Dendritic cell treated with granulocyte-macrophage colony-stimulating factor and Interleukin-4, amounts not matched to agents 40 ng/mL and 50 ng/mL, for 4 days (primary cell): ENCODE results near the gene IP6K3.

Experiments
- H3K27ac Mint-ChIP-seq: one replicate; pipeline ENCODE4 v1.8.0; 2022; ENCODE audit warnings: mild to moderate bottlenecking, mixed read lengths
- H3K27me3 Mint-ChIP-seq: one replicate; pipeline ENCODE4 v1.8.0; 2022; ENCODE audit warnings: mild to moderate bottlenecking, mixed read lengths
- H3K36me3 Mint-ChIP-seq: one replicate; pipeline ENCODE4 v1.8.0; 2022; ENCODE audit warnings: low read depth, mixed read lengths
- H3K4me1 Mint-ChIP-seq: one replicate; pipeline ENCODE4 v1.8.0; 2022; ENCODE audit warnings: low read depth, mixed read lengths
- H3K4me3 Mint-ChIP-seq: one replicate; pipeline ENCODE4 v1.8.0; 2022; ENCODE audit warnings: mild to moderate bottlenecking, moderate library complexity, mixed read lengths
- H3K9me3 Mint-ChIP-seq: one replicate; pipeline ENCODE4 v1.8.0; 2022; ENCODE audit warnings: mixed read lengths
- intact Hi-C: fragments of 100-400 bp; cut with micrococcal nuclease; formaldehyde crosslinking; loops from one replicate; pipeline ENCODE4 v1.15.0; 2022

Gene IP6K3

DNA sequence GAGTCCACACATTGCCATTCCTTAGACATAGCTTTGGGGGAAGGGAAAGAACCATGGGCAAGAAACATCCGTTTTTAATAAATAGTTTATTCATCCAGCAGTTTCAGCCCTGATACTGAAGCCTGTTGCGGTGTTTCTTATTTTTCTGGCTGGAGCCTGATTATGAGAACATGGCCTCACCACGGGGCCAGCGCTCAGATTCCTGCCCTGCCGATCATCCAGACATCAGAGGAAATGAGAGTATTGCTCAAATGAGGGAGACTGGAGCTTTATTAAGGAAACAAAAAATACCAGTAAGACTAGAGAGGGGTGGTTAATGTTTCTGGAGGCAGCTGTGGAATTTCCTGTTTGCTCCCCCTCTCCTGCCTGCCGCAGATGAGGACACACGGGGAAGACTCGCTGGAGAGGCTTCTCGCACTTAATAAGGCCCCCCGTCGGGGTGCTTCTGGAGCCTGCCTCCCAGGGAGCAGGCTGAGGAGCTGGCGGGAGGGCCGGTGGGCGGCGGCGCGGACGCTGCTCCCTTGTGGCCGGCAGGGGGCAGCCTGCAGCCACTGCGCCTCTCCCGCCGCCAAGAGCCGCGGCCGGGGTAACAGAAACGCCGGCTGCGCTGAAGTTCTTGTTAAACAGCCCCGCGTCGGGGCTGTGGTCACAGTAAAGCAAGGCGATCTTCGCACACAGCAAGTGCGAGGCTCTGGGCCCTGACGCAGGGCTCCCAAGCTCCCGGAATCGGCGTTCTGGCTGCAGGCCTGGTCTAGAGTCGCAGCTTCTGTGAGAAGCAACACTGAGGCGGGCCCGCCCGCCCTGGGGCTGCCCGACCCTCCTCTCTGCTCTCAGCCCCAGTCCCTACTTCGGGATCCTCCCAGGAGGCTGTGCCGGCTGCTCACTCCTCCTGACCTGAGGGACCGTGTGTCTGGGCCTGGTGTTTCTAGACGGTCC lies 24.7 kb upstream of the IP6K3 start:
- Mint-ChIP-seq H3K4me3 (no peak overlapping the region), H3K4me1 (peaks cover 14% of the 10 kb centered on the region), H3K27ac (no peak overlapping the region), H3K9me3 (no peaks in the 10 kb centered on the region), H3K36me3 (peaks cover 48% of the 10 kb centered on the region), H3K27me3 (peaks cover 21% of the 10 kb centered on the region)
- intact Hi-C loops: no loop called here

DNA sequence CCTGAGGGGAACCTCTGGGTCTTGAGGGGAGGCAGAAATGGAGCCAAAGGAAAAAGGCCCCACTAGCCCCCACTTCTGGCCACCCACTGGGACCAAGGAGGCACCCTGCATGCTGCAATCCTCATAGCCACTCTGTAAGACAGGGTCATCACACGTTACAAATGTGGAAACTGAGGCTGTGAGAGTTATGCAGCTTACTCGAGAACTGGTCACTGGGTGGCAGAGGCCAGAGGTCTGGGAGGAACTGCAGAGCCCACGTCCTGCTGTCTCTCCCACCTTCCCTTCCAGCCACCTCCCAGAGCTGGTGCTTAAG lies 24.1 kb upstream of the IP6K3 start:
- H3K27me3 Mint-ChIP-seq: peaks cover 23% of the 10 kb centered on the region
- no peak overlapping the region for H3K27ac Mint-ChIP-seq
- intact Hi-C loops: no loop called here
- peaks cover 14% of the 10 kb centered on the region for H3K4me1 Mint-ChIP-seq
- peaks cover 42% of the 10 kb centered on the region for H3K36me3 Mint-ChIP-seq
- no peak overlapping the region for H3K4me3 Mint-ChIP-seq
- H3K9me3 Mint-ChIP-seq: no peaks in the 10 kb centered on the region

DNA sequence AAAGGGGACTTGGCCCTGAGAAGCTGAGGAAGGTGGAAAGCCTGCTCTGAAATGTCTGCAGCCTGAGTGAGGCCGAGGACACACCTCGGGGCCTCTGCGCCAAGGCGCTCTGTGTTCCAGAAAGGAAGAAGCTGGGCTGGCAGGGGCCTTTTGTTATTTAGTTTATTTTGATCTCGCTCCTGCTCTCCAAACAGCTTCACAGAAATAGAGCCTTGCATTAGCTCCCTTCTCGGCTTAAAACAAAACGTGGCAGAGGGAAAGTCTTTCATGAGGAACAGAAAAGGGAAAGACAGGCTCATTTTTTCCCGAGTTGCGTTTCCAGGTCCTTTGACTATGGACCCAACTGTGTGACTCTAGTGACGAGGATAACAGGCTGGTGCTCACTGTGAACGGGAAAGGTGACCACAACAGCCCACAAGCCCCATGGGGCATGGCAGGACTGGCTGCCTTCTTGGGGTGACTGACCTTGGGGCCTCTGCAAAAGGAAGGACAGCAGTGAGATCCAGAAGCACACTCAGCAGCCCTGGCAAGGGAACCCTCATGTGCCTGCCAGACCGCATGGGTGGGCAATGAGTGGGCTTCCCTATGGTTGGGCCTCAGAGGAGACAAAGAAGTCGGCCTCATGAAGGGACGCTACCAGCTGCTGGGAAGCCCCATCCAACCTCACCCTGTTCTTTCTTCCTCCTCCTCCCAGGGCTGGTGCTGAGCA lies 23.6 kb upstream of the IP6K3 start:
- peaks cover 14% of the 10 kb centered on the region for H3K4me1 Mint-ChIP-seq
- intact Hi-C loops: no loop called here
- H3K9me3 Mint-ChIP-seq: no peaks in the 10 kb centered on the region
- H3K27me3 Mint-ChIP-seq: peaks cover 23% of the 10 kb centered on the region
- peaks cover 37% of the 10 kb centered on the region for H3K36me3 Mint-ChIP-seq
- H3K27ac Mint-ChIP-seq: no peak overlapping the region
- H3K4me3 Mint-ChIP-seq: no peak overlapping the region

DNA sequence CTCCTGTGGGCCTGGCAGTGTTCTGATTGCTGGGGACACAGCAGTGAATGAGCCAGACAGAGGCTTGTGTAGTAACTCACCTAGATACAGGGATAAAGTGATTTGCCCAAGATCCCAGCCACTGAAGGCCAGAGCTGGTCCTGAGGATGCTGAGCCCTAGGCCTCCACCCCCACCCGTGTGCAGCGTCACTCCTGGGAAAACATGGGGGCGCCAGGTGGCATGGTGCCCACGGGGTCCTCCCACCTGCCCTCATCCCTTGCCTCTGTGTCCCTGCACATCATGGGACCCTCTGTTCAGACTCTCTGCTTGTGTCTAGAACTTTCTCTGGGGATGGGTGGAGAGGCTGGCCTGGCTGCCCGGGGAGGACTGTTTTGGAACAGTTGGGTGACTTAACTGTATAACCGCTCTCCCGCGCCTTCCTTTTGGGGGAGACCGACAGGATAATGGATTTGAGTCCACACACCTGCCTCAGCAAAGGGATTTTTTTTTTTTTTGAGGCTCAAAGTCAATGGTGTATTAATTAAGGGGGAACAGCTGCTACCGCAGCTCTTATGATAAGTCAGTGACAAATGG lies 22.6 kb upstream of the IP6K3 start:
- H3K4me3 Mint-ChIP-seq: no peak overlapping the region
- peaks cover 14% of the 10 kb centered on the region for H3K4me1 Mint-ChIP-seq
- H3K9me3 Mint-ChIP-seq: no peaks in the 10 kb centered on the region
- peaks cover 28% of the 10 kb centered on the region for H3K36me3 Mint-ChIP-seq
- H3K27ac Mint-ChIP-seq: no peak overlapping the region
- peaks cover 23% of the 10 kb centered on the region for H3K27me3 Mint-ChIP-seq
- intact Hi-C loops: loop anchor here (2.0 kb wide), 1 partner anchor 257 kb away; no protein-coding TSS in a partner anchor

DNA sequence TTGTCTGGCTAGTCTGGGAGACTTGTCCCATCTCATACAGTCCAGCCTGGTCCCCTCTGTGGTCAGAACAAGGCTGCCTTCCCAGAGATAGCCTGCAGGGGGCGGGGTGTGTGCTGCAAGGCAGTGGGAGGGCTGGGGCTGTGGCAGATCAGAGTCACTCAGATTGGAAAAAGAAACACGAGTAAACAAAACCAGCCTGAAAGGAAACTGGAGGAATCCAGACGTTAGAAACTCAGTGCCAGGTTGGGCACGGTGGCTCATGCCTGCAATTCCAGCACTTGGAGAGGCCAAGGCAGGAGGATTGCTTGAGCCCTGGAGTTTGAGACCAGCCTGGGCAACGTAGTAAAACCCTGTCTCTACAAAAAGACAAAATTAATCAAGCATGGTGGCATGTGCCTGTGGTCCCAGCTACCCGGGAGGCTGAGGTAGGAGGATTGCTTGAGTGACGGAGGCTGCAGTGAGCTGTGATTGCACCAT lies 22.0 kb upstream of the IP6K3 start:
- H3K4me3 Mint-ChIP-seq: no peak overlapping the region
- intact Hi-C loops: loop anchor here (1.0 to 2.0 kb wide), 2 partner anchors 258 to 386 kb away; no protein-coding TSS in a partner anchor
- peaks cover 23% of the 10 kb centered on the region for H3K27me3 Mint-ChIP-seq
- peaks cover 21% of the 10 kb centered on the region for H3K36me3 Mint-ChIP-seq
- H3K4me1 Mint-ChIP-seq: peaks cover 14% of the 10 kb centered on the region
- H3K27ac Mint-ChIP-seq: no peak overlapping the region
- no peaks in the 10 kb centered on the region for H3K9me3 Mint-ChIP-seq

DNA sequence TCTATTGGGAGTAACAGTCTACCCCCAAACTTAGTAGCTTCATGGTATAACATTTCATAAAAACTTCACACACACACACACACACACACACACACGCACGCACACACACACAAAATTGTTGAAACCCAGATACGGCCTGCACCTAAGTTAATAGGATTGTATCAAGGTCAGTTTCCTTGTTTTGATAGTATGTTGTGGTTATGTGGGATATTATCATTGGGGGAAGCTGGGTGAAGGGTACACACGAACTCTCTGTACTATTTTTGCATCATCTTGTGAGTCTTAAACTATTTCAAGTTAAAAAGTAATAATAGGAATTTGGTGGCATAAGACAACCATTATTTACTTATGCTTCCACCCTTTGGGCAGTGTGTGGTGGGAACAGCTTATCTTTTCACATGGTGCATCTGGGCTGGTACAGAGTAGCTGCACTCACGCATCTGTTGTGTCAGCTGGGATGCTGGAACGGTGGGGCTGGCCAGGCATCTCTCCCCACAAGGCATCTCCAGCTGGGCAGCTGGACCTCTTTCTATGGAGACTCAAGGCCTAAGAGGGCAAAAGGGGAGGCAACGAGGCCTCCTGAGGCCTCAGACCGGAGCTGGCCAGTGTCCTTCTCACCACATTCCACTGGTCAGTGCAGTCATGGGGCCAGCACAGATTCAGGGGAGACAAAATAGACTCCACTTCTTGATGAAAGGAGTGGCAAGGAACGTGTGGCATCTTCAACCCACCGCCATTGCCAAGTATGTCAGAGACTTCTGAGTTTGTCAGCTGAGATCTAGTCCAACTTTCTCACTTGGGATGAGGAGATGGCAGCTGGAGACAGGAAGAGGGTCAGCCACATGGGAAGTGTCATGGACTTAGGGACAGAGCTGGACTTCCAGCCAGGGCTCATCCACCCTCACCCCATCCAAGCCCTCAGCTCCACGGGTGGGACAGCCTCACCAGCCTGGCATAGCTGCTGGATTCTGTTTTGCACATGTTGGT lies 20.5 kb upstream of the IP6K3 start:
- peaks cover 23% of the 10 kb centered on the region for H3K27me3 Mint-ChIP-seq
- H3K4me1 Mint-ChIP-seq: peaks cover 11% of the 10 kb centered on the region
- H3K36me3 Mint-ChIP-seq: peaks cover 6% of the 10 kb centered on the region
- no peaks in the 10 kb centered on the region for H3K9me3 Mint-ChIP-seq
- no peak overlapping the region for H3K4me3 Mint-ChIP-seq
- intact Hi-C loops: no loop called here
- H3K27ac Mint-ChIP-seq: no peak overlapping the region

DNA sequence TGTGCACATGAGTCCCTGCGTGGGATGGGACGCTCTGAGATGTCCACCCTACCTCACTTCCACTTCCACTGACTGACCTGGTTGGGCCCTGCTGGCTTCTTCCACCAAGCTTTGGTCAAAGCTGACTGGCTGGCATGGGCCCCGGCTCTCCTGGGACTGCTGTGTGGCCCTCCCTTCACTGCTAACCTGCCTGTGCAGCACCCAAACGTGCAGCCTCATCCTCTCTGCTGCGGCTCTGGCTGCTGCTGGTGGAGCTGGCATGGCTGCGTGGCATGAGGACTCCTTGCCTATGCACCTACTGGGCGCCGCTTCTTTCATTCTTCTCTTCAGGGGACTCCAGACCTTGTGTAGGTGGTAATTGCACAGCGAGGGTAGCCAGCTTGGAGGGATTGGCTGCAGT lies 18.7 kb upstream of the IP6K3 start:
- intact Hi-C loops: no loop called here
- Mint-ChIP-seq H3K4me1 (no peaks in the 10 kb centered on the region), H3K27me3 (peaks cover 18% of the 10 kb centered on the region), H3K9me3 (no peaks in the 10 kb centered on the region), H3K36me3 (no peaks in the 10 kb centered on the region), H3K27ac (no peak overlapping the region), H3K4me3 (no peak overlapping the region)

DNA sequence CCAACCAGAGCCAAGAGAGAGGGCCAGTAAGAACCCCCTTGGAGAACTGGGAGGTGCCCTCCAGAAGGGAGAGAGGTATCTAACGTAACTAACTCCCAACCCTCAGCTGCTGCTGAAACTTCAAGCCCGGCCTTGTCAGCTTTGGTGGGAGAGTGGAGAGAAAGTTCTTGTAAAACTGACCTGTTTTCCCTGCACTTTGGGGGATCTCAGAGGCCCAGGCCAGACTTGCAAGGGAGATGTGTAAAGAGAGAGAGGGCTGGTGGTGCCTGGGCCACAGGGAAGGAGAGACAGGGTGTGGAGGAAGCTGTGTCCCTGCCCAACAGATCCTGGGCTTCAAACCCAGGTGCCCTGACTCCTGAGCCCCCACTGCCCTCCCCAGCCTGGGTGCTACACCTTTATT lies 17.3 kb upstream of the IP6K3 start:
- no peak overlapping the region for H3K4me3 Mint-ChIP-seq
- H3K27ac Mint-ChIP-seq: no peak overlapping the region
- H3K36me3 Mint-ChIP-seq: no peaks in the 10 kb centered on the region
- H3K27me3 Mint-ChIP-seq: peaks cover 9% of the 10 kb centered on the region
- no peaks in the 10 kb centered on the region for H3K9me3 Mint-ChIP-seq
- intact Hi-C loops: loop anchor here (5.0 kb wide), 1 partner anchor 177 kb away; no protein-coding TSS in a partner anchor
- no peaks in the 10 kb centered on the region for H3K4me1 Mint-ChIP-seq

DNA sequence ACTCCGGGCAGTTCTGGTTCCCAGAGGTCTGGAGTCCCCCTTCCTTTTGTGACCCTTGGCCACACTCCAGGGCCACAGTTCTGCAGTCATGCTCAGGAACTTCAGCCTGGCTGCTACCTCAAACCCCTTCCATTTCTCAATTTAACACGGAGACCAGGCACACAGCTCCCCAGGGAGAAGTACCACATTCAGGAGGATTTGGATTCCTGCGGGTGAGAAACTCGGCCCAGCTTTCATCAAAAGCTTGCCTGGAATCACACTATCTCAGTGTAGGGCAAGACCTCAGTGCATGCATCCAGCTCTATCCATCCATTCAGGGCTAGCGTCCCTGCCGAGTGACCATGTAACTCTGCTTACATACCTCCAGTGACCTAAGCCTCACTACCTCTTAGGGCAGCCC lies 16.8 kb upstream of the IP6K3 start:
- Mint-ChIP-seq H3K9me3 (no peaks in the 10 kb centered on the region), H3K4me1 (no peaks in the 10 kb centered on the region), H3K27ac (no peak overlapping the region), H3K36me3 (no peaks in the 10 kb centered on the region), H3K27me3 (peaks cover 9% of the 10 kb centered on the region), H3K4me3 (no peak overlapping the region)
- intact Hi-C loops: loop anchor here (5.0 kb wide), 1 partner anchor 176 kb away; no protein-coding TSS in a partner anchor

DNA sequence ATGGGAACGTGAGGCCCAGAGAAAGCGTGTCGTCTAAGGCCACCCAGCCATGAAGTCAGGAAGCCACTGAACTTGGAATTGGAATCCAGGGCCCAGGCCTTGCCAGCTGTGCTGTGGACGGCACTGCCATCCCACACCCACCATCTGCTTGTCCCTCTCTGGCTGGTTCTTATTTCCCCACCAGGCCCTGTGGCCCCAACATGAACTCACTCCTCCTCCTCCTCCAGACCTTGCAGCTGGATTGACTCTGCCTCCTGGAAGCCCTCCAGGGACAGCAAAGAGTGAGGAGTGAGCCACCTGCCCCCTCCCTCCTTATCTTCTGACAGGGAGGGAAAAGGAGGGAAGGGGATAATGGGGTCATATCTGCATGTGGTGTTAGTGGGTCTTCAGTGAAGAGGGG lies 16.0 kb upstream of the IP6K3 start:
- intact Hi-C loops: loop anchor here (5.0 kb wide), 1 partner anchor 175 kb away; no protein-coding TSS in a partner anchor
- peaks cover 7% of the 10 kb centered on the region for H3K27me3 Mint-ChIP-seq

DNA sequence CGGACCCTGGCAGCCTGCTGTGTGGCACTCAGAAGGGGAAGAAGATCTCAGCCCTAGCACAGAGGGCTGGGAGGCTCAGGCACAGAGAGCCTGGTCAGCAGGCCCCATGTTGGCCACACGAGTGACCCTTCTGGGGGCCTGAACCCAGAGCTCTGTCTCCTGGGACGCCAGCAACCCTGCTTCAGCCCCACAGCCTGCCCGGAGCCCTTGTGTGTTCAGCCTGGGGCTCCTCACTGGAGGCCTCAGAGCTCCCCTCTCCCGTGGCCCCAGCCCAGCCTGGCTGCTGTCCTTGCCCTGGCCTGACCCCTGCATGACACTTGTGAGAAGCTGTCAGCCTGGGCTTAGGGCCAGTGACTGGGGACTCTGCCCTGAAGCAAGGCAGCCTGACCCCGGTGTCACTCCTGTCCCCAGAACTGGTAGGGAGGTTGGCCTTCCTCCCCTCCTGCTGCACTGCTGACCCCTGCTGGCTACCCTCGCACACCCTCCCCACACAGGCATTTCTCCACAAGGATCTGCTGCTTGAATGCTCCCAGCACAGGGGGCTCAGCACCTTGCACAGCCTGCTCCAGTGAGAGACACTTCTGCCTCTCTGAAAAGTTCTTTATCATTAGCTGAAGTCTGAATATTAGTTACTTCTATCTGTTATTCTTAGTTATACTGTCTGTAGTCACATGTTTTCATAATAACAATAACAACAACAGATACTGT lies 15.4 kb upstream of the IP6K3 start:
- intact Hi-C loops: loop anchor here (5.0 kb wide), 1 partner anchor 175 kb away; no protein-coding TSS in a partner anchor
- no peaks in the 10 kb centered on the region for H3K9me3 Mint-ChIP-seq
- H3K4me3 Mint-ChIP-seq: no peak overlapping the region
- H3K36me3 Mint-ChIP-seq: no peaks in the 10 kb centered on the region
- H3K27ac Mint-ChIP-seq: no peak overlapping the region
- H3K27me3 Mint-ChIP-seq: peaks cover 5% of the 10 kb centered on the region
- H3K4me1 Mint-ChIP-seq: no peaks in the 10 kb centered on the region

More for the DNA sequence above, 16.0 kb upstream of the IP6K3 start:
- H3K4me3 Mint-ChIP-seq: no peak overlapping the region
- H3K36me3 Mint-ChIP-seq: no peaks in the 10 kb centered on the region
- no peaks in the 10 kb centered on the region for H3K4me1 Mint-ChIP-seq
- H3K27ac Mint-ChIP-seq: no peak overlapping the region
- H3K9me3 Mint-ChIP-seq: no peaks in the 10 kb centered on the region

DNA sequence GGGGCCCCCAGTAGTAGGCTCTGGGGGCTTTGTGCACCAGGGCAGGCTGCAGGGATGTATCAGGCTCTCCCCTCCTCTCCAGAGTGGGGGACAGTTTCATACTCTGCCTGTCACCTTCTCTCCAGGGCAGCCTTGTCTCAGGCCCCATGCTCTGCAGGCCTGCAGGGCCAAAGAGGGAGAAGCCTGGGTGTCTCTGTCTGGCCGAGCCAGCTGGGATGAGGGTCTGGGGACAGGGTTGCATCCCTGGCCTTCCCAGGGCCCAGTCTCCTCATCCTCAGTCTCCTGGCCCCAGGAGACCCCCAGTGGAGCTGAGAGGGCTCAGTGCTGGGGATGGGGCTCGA lies 14.8 kb upstream of the IP6K3 start:
- intact Hi-C loops: loop anchor here (5.0 kb wide), 1 partner anchor 174 kb away; no protein-coding TSS in a partner anchor

More for the DNA sequence above, 14.8 kb upstream of the IP6K3 start:
- Mint-ChIP-seq H3K27me3 (peaks cover 4% of the 10 kb centered on the region), H3K36me3 (no peaks in the 10 kb centered on the region), H3K27ac (no peak overlapping the region), H3K9me3 (no peaks in the 10 kb centered on the region), H3K4me1 (no peaks in the 10 kb centered on the region), H3K4me3 (no peak overlapping the region)
